IMR-90 (cell line): ENCODE data around the gene MLLT10. TPM values are rescaled to one million over a fixed set of nuclear protein-coding genes. Genes with fewer than 3 reads are reported as not detected.

Experiments
- ATAC-seq: fragments of 200-7000 bp; cut with Tn5 transposase; 2 replicates; pipeline ENCODE4 v1.9.1; 2020; ENCODE audit warnings: low read depth, mild to moderate bottlenecking, moderate library complexity
- BruUV-seq: library from RNA; stranded (reverse); fragments of 400-500 nt; replicated peaks from 2 replicates; lab custom pipeline; 2021; lab: Mats Ljungman, UMichigan
- CTCF ChIA-PET: fragments of 300-600 bp; formaldehyde crosslinking; extraction: SDS; loops from one replicate; lab custom pipeline; 2021; ENCODE audit warnings: antibody characterized with exemption; lab: Yijun Ruan, JAX
- POLR2A ChIA-PET: fragments of 300-600 bp; sonication (Branson Sonifier 250); formaldehyde crosslinking; loops from one replicate; lab custom pipeline; 2022; ENCODE audit warnings: antibody characterized with exemption; ENCODE audit not compliant: unreplicated experiment; lab: Charles Lee
- DNase-seq: peaks from one replicate; pipeline ENCODE4 v3.0.0; 2013
- H2AFZ ChIP-seq: replicated peaks from 2 replicates; pipeline ENCODE3; 2013; ENCODE audit warnings: low read length, mild to moderate bottlenecking; ENCODE audit not compliant: poor library complexity
- H2AK5ac ChIP-seq: 2 replicates; pipeline ENCODE4 v1.6.1; 2013; ENCODE audit warnings: low read depth, low read length, inconsistent platforms
- H2AK9ac ChIP-seq: replicated peaks from 2 replicates; pipeline ENCODE3; 2013; ENCODE audit warnings: mild to moderate bottlenecking, low read depth, low read length, moderate library complexity; ENCODE audit not compliant: poor library complexity
- H2BK120ac ChIP-seq: 2 replicates; pipeline ENCODE4 v1.6.1; 2013; ENCODE audit warnings: low read depth, low read length, inconsistent platforms
- H2BK15ac ChIP-seq: 3 replicates; pipeline ENCODE4 v1.6.1; 2013; ENCODE audit warnings: low read depth, low read length, inconsistent platforms
- H2BK20ac ChIP-seq: 2 replicates; pipeline ENCODE4 v1.6.1; 2013; ENCODE audit warnings: low read depth, mild to moderate bottlenecking, inconsistent platforms, low read length, moderate library complexity
- H2BK5ac ChIP-seq: 2 replicates; pipeline ENCODE4 v1.6.1; 2013; ENCODE audit warnings: mild to moderate bottlenecking, low read depth, low read length, inconsistent platforms; ENCODE audit not compliant: poor library complexity, severe bottlenecking
- H3K14ac ChIP-seq: replicated peaks from 2 replicates; pipeline ENCODE4 v1.6.1; 2013; ENCODE audit warnings: low read depth, low read length, inconsistent platforms
- H3K18ac ChIP-seq: 2 replicates; pipeline ENCODE4 v1.6.1; 2013; ENCODE audit warnings: low read depth, low read length, control low read depth
- H3K23ac ChIP-seq: 2 replicates; pipeline ENCODE4 v1.6.1; 2013; ENCODE audit warnings: low read depth, low read length, inconsistent platforms
- H3K27ac ChIP-seq: 2 replicates; pipeline ENCODE4 v1.5.1; 2013; ENCODE audit warnings: mild to moderate bottlenecking, control low read depth, low read length; ENCODE audit not compliant: insufficient read depth
- H3K27me3 ChIP-seq: 2 replicates; pipeline ENCODE4 v1.6.1; 2013; ENCODE audit warnings: low read length; ENCODE audit not compliant: control insufficient read depth, insufficient read depth
- H3K36me3 ChIP-seq: 2 replicates; pipeline ENCODE4 v1.6.1; 2013; ENCODE audit warnings: low read length, mixed read lengths; ENCODE audit not compliant: control insufficient read depth, insufficient read depth
- H3K4ac ChIP-seq: 2 replicates; pipeline ENCODE4 v1.6.1; 2013; ENCODE audit warnings: low read depth, low read length, inconsistent platforms
- H3K4me1 ChIP-seq: 2 replicates; pipeline ENCODE4 v1.6.1; 2013; ENCODE audit warnings: low read length, mixed read lengths; ENCODE audit not compliant: control insufficient read depth, insufficient read depth
- H3K4me2 ChIP-seq: 2 replicates; pipeline ENCODE4 v1.6.1; 2013; ENCODE audit warnings: low read depth, mild to moderate bottlenecking, control low read depth, low read length, moderate library complexity
- H3K4me3 ChIP-seq: 2 replicates; pipeline ENCODE4 v1.5.1; 2013; ENCODE audit warnings: low read depth, mild to moderate bottlenecking, control low read depth, low read length, moderate library complexity; ENCODE audit not compliant: insufficient read depth
- H3K56ac ChIP-seq: 2 replicates; pipeline ENCODE4 v1.6.1; 2013; ENCODE audit warnings: low read length, inconsistent platforms; ENCODE audit not compliant: insufficient read depth; ENCODE audit errors: extremely low read depth
- H3K79me1 ChIP-seq, 2 experiments: 2 replicates each; pipeline ENCODE4 v1.6.1; 2013; ENCODE audit warnings: low read length in 2 of 2, inconsistent platforms in 1 of 2, low read depth in 1 of 2
- H3K9ac ChIP-seq: 2 replicates; pipeline ENCODE4 v1.6.1; 2013; ENCODE audit warnings: low read depth, low read length, control low read depth
- H3K9me1 ChIP-seq: 2 replicates; pipeline ENCODE4 v1.6.1; 2013; ENCODE audit warnings: low read length, inconsistent platforms; ENCODE audit not compliant: insufficient read depth
- H3K9me3 ChIP-seq: 2 replicates; pipeline ENCODE4 v1.6.1; 2013; ENCODE audit warnings: low read length; ENCODE audit not compliant: control insufficient read depth, insufficient read depth
- H4K20me1 ChIP-seq: 2 replicates; pipeline ENCODE4 v1.6.1; 2013; ENCODE audit warnings: low read length, inconsistent platforms; ENCODE audit not compliant: insufficient read depth
- H4K5ac ChIP-seq: 2 replicates; pipeline ENCODE4 v1.6.1; 2013; ENCODE audit warnings: mild to moderate bottlenecking, low read depth, low read length, control low read depth
- H4K8ac ChIP-seq, 2 experiments: 2 replicates each; pipeline ENCODE4 v1.6.1; 2013; ENCODE audit warnings: low read depth in 2 of 2, low read length in 2 of 2, control low read depth in 1 of 2, inconsistent platforms in 1 of 2
- H4K91ac ChIP-seq: 2 replicates; pipeline ENCODE4 v1.6.1; 2013; ENCODE audit warnings: low read depth, low read length, inconsistent platforms; ENCODE audit not compliant: insufficient read depth
- BHLHE40 ChIP-seq: fragments of 150-350 bp; IDR thresholded peaks from 2 replicates; pipeline ENCODE4 v1.6.1; 2016; ENCODE audit warnings: mild to moderate bottlenecking, low read depth, low read length
- CEBPB ChIP-seq: IDR thresholded peaks from 2 replicates; pipeline ENCODE4 v1.6.1; 2012; ENCODE audit warnings: low read depth, low read length, improper control_type of control experiment
- CHD1 ChIP-seq: IDR thresholded peaks from 2 replicates; pipeline ENCODE4 v1.6.1; 2012; ENCODE audit warnings: low read depth, low read length, improper control_type of control experiment
- CTCF ChIP-seq: conservative IDR thresholded peaks from 2 replicates; pipeline ENCODE4 v1.5.1; 2012; ENCODE audit warnings: mild to moderate bottlenecking, low read depth, low read length, improper control_type of control experiment
- FOS ChIP-seq: fragments of 150-350 bp; IDR thresholded peaks from 2 replicates; pipeline ENCODE4 v1.6.1; 2016; ENCODE audit warnings: low read depth, low read length
- MAFK ChIP-seq: IDR thresholded peaks from 2 replicates; pipeline ENCODE4 v1.6.1; 2012; ENCODE audit warnings: low read depth, low read length, improper control_type of control experiment
- MAZ ChIP-seq: IDR thresholded peaks from 2 replicates; pipeline ENCODE4 v1.6.1; 2012; ENCODE audit warnings: low read depth, mild to moderate bottlenecking, low read length, improper control_type of control experiment, moderate library complexity, borderline replicate concordance
- MXI1 ChIP-seq: IDR thresholded peaks from 2 replicates; pipeline ENCODE4 v1.6.1; 2012; ENCODE audit warnings: low read depth, mild to moderate bottlenecking, low read length, moderate library complexity, borderline replicate concordance
- NFE2L2 ChIP-seq: fragments of 150-350 bp; IDR thresholded peaks from 2 replicates; pipeline ENCODE4 v1.6.1; 2016; ENCODE audit warnings: low read depth, mild to moderate bottlenecking, low read length
- POLR2A ChIP-seq: IDR thresholded peaks from 2 replicates; pipeline ENCODE4 v1.6.1; 2012; ENCODE audit warnings: mild to moderate bottlenecking, low read depth, low read length
- RAD21 ChIP-seq: IDR thresholded peaks from 2 replicates; pipeline ENCODE4 v1.6.1; 2012; ENCODE audit warnings: low read length, improper control_type of control experiment
- RCOR1 ChIP-seq: IDR thresholded peaks from 2 replicates; pipeline ENCODE4 v1.6.1; 2012; ENCODE audit warnings: mild to moderate bottlenecking, low read length, improper control_type of control experiment; ENCODE audit not compliant: insufficient replicate concordance
- RFX5 ChIP-seq: IDR thresholded peaks from 2 replicates; pipeline ENCODE4 v1.8.0; 2012; ENCODE audit warnings: low read depth, mild to moderate bottlenecking, low read length, moderate library complexity
- SMC3 ChIP-seq: fragments of 150-350 bp; IDR thresholded peaks from 2 replicates; pipeline ENCODE4 v1.6.1; 2016; ENCODE audit warnings: low read depth, mild to moderate bottlenecking, antibody characterized with exemption, low read length, moderate library complexity
- WGBS, 2 experiments: methylation state at CpG; one replicate each; pipeline versions ENCODE4 v1.1.5 to v1.1.7; 2013; ENCODE audit warnings: missing lambda C conversion rate in 2 of 2; ENCODE audit not compliant: insufficient read length in 1 of 2; ENCODE audit errors: extremely low coverage in 2 of 2; 5-methylcytosine and 5-hydroxymethylcytosine counted together
- dilution Hi-C: fragments of 300-500 bp; cut with HindIII; formaldehyde crosslinking; loops from one replicate; pipeline ENCODE4 v1.14.3; 2018; ENCODE audit warnings: low sequenced_read_pairs; ENCODE audit not compliant: unreplicated experiment
- in situ Hi-C: fragments of 300-500 bp; cut with MboI; formaldehyde crosslinking; loops from 3 replicates; pipeline ENCODE4 v1.14.3; 2019; ENCODE audit warnings: low sequenced_read_pairs, inconsistent platforms, mixed read lengths
- intact Hi-C: fragments of 100-400 bp; cut with micrococcal nuclease; formaldehyde crosslinking; loops from 2 replicates; pipeline ENCODE4 v1.10.0; 2022
- polyA plus RNA-seq, 3 experiments: library from polyadenylated mRNA; depleted of rRNA; stranded (reverse); fragments of >200 nt; gene quantifications; 2 replicates each; pipeline ENCODE4 v1.2.3, GENCODE V29; 2012; ENCODE audit warnings: low replicate concordance in 1 of 3
- total RNA-seq: library from RNA; depleted of rRNA; stranded (reverse); fragments of >200 nt; gene quantifications from 2 replicates; pipeline ENCODE4 v1.2.3, GENCODE V29; 2012
- TF ChIP-seq, protein P1 (sequence below): fragments of 150-350 bp; IDR thresholded peaks from 2 replicates; pipeline ENCODE4 v1.6.1; 2017; ENCODE audit warnings: mild to moderate bottlenecking, antibody characterized with exemption, low read length, low read depth
- TF ChIP-seq, protein P2 (sequence below): fragments of 150-350 bp; IDR thresholded peaks from 2 replicates; pipeline ENCODE4 v1.6.1; 2016; ENCODE audit warnings: low read depth, mild to moderate bottlenecking, low read length, moderate library complexity, borderline replicate concordance

Gene MLLT10
- total and polyA plus RNA-seq, 2 of the 4 experiments (the other 2 are of a cell fraction), result 22.5 to 29.0 TPM

- no peak overlapping the region for H4K8ac ChIP-seq
- H3K9me1 ChIP-seq, result no peaks in the 10 kb centered on the region
- no peak overlapping the region for H2AFZ ChIP-seq
- H2BK5ac ChIP-seq, result no peak overlapping the region
- intact Hi-C loops, result loop anchor here (2.0 kb wide), 2 partner anchors 231 to 415 kb away; no protein-coding TSS in a partner anchor
- WGBS, 2 experiments, result 40% methylated on average over 1 of the region's 9 CpGs; no CpG with 5 or more reads in 1 of the 2 experiments
- DNase-seq, result no peak
- no peak overlapping the region for H2BK20ac ChIP-seq
- dilution Hi-C loops, result no loop called here
- H3K79me1 ChIP-seq, result no peaks in the 10 kb centered on the region
- TF ChIP-seq MAFK, result no peak
- TF ChIP-seq SMC3, result no peak
- TF ChIP-seq BHLHE40, result no peak
- TF ChIP-seq, protein P1, sequence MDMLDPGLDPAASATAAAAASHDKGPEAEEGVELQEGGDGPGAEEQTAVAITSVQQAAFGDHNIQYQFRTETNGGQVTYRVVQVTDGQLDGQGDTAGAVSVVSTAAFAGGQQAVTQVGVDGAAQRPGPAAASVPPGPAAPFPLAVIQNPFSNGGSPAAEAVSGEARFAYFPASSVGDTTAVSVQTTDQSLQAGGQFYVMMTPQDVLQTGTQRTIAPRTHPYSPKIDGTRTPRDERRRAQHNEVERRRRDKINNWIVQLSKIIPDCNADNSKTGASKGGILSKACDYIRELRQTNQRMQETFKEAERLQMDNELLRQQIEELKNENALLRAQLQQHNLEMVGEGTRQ, result no peak
- no peak for TF ChIP-seq POLR2A
- no peak for TF ChIP-seq RAD21
- no peak for TF ChIP-seq CHD1
- no peak for TF ChIP-seq CTCF
- no peak for TF ChIP-seq MXI1
- no peak for TF ChIP-seq NFE2L2
- TF ChIP-seq MAZ, result no peak
- TF ChIP-seq, protein P2, sequence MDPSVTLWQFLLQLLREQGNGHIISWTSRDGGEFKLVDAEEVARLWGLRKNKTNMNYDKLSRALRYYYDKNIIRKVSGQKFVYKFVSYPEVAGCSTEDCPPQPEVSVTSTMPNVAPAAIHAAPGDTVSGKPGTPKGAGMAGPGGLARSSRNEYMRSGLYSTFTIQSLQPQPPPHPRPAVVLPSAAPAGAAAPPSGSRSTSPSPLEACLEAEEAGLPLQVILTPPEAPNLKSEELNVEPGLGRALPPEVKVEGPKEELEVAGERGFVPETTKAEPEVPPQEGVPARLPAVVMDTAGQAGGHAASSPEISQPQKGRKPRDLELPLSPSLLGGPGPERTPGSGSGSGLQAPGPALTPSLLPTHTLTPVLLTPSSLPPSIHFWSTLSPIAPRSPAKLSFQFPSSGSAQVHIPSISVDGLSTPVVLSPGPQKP, result no peak
- no peak for TF ChIP-seq FOS
- no peak for TF ChIP-seq RFX5
- no peak for TF ChIP-seq CEBPB
- no peak for TF ChIP-seq RCOR1
- no peak overlapping the region for H3K14ac ChIP-seq
- no peak for ATAC-seq
- no peak overlapping the region for H3K23ac ChIP-seq
- peaks cover 3% of the 10 kb centered on the region; the same call in 1 of the 2 replicates for H3K4me1 ChIP-seq
- no TSS peak for BruUV-seq
- no peaks in the 10 kb centered on the region; the same call in 1 of the 2 replicates for H3K27me3 ChIP-seq
- no peak overlapping the region for H3K4ac ChIP-seq
- no peaks in the 10 kb centered on the region for H3K36me3 ChIP-seq
- no peak overlapping the region for H3K56ac ChIP-seq
- no peak overlapping the region for H2BK15ac ChIP-seq
- no peak overlapping the region for H4K5ac ChIP-seq
- no peak overlapping the region for H2AK9ac ChIP-seq
- H3K4me2 ChIP-seq, result peak overlapping the region; percentile 95; the same call in 1 of the 2 replicates
- H3K4me3 ChIP-seq, result no peak overlapping the region; the same call in 1 of the 2 replicates
- no peak overlapping the region for H2BK120ac ChIP-seq
- ChIA-PET POLR2A (no interaction called here), CTCF (interaction anchor here (1.0 to 1.1 kb wide), 2 partner anchors 8 to 215 kb away, joined by 3 read pairs; no protein-coding TSS in a partner anchor)
- no peak overlapping the region for H3K27ac ChIP-seq
- no peak overlapping the region for H4K91ac ChIP-seq
- no peaks in the 10 kb centered on the region for H4K20me1 ChIP-seq
- in situ Hi-C loops, result loop anchor here (10.0 to 25.0 kb wide), 3 partner anchors 406 to 1494 kb away; no protein-coding TSS in a partner anchor
- H3K18ac ChIP-seq, result no peak overlapping the region
- H2AK5ac ChIP-seq, result no peak overlapping the region
- H3K9ac ChIP-seq, result no peak overlapping the region
- H3K9me3 ChIP-seq, result no peaks in the 10 kb centered on the region
Observed at GRCh38 chr10:21493784-21494183, 40.2 kb upstream of the MLLT10 start.
